ENCODE results near the gene C1orf167. TPM values are rescaled to one million over a fixed set of nuclear protein-coding genes. Genes with fewer than 3 reads are reported as not detected.
A peak's percentile ranks its signal among the peaks of the same experiment; 100 is the strongest.

The C1orf167 gene
- total RNA-seq, 1 experiment from 2014 or later, result not detected

- Histone ChIP-seq H3K9me3 (ENCODE audit: low read length) (no peaks in the 10 kb centered on the region), H3K36me3 (ENCODE audit: insufficient read depth, low read length) (no peaks in the 10 kb centered on the region), H3K27me3 (ENCODE audit: low read length) (no peaks in the 10 kb centered on the region), H4K20me1 (ENCODE audit: insufficient read depth, low read depth, low read length) (no peaks in the 10 kb centered on the region), H3K79me2 (ENCODE audit: low read length) (no peaks in the 10 kb centered on the region), H3K4me2 (ENCODE audit: low read depth, low read length, poor library complexity, severe bottlenecking) (no peak overlapping the region), H3K27ac (ENCODE audit: low read length) (no peak overlapping the region), H3K4me1 (ENCODE audit: low read length) (peaks cover 21% of the 10 kb centered on the region), H2AFZ (ENCODE audit: low read length) (no peak overlapping the region), H3K9me2 (replicated peaks; ENCODE audit: insufficient read depth, low read length) (no peaks in the 10 kb centered on the region), H3K4me3 (ENCODE audit: low read length) (no peak overlapping the region), H3K9ac (ENCODE audit: low read length) (no peak overlapping the region)
- no peak for DNase-seq
Observed at GRCh38 chr1:11731691-11732283, 30.2 kb upstream of the C1orf167 start.

- Histone ChIP-seq H3K27me3 (ENCODE audit: low read length) (no peaks in the 10 kb centered on the region), H4K20me1 (ENCODE audit: insufficient read depth, low read depth, low read length) (no peaks in the 10 kb centered on the region), H2AFZ (ENCODE audit: low read length) (no peak overlapping the region), H3K79me2 (ENCODE audit: low read length) (no peaks in the 10 kb centered on the region), H3K36me3 (ENCODE audit: insufficient read depth, low read length) (no peaks in the 10 kb centered on the region), H3K27ac (ENCODE audit: low read length) (no peak overlapping the region), H3K4me1 (ENCODE audit: low read length) (peaks cover 33% of the 10 kb centered on the region), H3K9me2 (replicated peaks; ENCODE audit: insufficient read depth, low read length) (no peaks in the 10 kb centered on the region), H3K9me3 (ENCODE audit: low read length) (no peaks in the 10 kb centered on the region), H3K9ac (ENCODE audit: low read length) (no peak overlapping the region), H3K4me2 (ENCODE audit: low read depth, low read length, poor library complexity, severe bottlenecking) (no peak overlapping the region), H3K4me3 (ENCODE audit: low read length) (no peak overlapping the region)
- DNase-seq, result no peak
Observed at GRCh38 chr1:11733306-11733705, 28.7 kb upstream of the C1orf167 start.

DNA sequence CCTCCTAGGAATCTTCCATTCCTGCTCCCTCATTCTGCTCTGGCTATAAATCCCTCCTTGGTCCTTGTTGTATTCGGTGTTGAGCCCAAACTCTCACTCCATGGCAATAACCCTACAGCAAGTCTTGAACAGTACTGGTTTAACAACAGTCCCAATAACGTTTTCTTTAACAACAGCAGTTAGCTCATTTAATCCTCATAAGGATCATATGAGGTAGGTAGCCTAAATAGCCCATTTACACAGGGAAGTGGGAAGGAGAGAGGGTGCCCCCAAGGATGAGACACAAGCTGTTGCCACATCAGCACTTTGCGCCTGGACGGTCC lies 26.5 kb upstream of the C1orf167 start:
- H3K27me3 ChIP-seq (ENCODE audit: low read length), result no peaks in the 10 kb centered on the region
- peak overlapping the region; percentile 33; the same call in 1 of the 2 replicates for H3K9ac ChIP-seq (ENCODE audit: low read length)
- DNase-seq, result no peak
- H3K4me3 ChIP-seq (ENCODE audit: low read length), result peak overlapping the region; percentile 92; the same call in 1 of the 2 replicates
- 0 out of 2 replicates have a peak, but pooled peaks cover 3% of the 10 kb centered on the region for H4K20me1 ChIP-seq (ENCODE audit: insufficient read depth, low read depth, low read length)
- no peaks in the 10 kb centered on the region for H3K9me3 ChIP-seq (ENCODE audit: low read length)
- no peak overlapping the region for H2AFZ ChIP-seq (ENCODE audit: low read length)
- peaks cover 26% of the 10 kb centered on the region for H3K4me1 ChIP-seq (ENCODE audit: low read length)
- peak overlapping the region; percentile 98 for H3K4me2 ChIP-seq (ENCODE audit: low read depth, low read length, poor library complexity, severe bottlenecking)
- H3K79me2 ChIP-seq (ENCODE audit: low read length), result no peaks in the 10 kb centered on the region
- H3K36me3 ChIP-seq (ENCODE audit: insufficient read depth, low read length), result no peaks in the 10 kb centered on the region
- no peaks in the 10 kb centered on the region for H3K9me2 ChIP-seq (replicated peaks; ENCODE audit: insufficient read depth, low read length)
- H3K27ac ChIP-seq (ENCODE audit: low read length), result no peak overlapping the region

DNA sequence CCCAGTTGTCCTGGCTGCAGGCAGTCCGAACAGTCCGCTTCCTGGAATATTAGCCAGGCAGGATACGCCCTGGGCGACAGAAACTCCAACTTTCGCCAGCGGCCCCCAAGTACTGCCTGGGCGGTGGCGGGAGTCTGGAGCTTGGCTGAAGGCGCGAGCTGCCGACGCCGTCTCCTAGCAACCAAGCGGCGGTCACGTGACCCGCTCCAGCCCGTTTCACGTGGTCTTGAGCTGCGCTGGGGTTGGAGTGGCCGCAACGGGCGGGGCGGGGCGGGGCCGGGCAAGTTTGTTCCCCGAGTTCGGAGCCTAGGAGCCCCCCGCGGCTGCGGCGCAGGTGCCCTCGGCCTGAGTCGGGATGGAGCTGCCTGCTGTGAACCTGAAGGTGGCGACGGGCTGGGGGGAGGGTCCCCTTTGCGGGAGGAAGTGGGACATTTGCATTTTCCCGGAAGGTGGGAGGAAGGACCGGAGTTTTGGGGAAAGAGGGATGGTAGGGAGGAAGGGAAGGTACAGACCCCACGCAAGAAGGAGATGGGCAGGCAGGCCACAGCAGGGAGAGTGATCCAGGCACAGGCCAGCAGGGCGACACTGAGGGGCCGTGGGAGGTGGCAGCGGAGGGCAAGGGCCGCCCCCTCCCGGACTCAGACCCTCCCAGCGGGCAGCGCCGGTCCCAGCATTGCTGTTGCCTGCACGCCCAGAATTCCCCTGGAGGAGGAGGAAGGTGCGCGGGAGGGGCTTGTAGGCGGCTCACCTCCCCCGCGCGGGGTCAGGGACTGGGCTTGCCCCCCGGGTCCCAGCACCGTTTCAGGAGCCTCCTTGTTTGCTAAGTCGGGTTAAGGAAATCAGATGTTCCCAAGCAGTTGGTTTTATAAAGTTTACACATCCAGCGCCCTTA lies 25.9 kb upstream of the C1orf167 start, which contains the start of gene AGTRAP:
Gene AGTRAP (plus strand): TSS at position 283 of the 892 bp plus-strand sequence. CDS start 73 bp downstream, at position 356.
- Histone ChIP-seq H2AFZ (ENCODE audit: low read length) (peak within 1 kb of the TSS; percentile 99), H3K27ac (ENCODE audit: low read length) (peak within 1 kb of the TSS; percentile 39), H3K4me3 (ENCODE audit: low read length) (peak within 1 kb of the TSS; percentile 92), H3K9me2 (replicated peaks; ENCODE audit: insufficient read depth, low read length) (no peaks in the 10 kb centered on the region), H4K20me1 (ENCODE audit: insufficient read depth, low read depth, low read length) (peaks cover 4% of the 10 kb centered on the region; the same call in 1 of the 2 replicates), H3K4me1 (ENCODE audit: low read length) (peaks cover 24% of the 10 kb centered on the region), H3K27me3 (ENCODE audit: low read length) (no peaks in the 10 kb centered on the region), H3K36me3 (ENCODE audit: insufficient read depth, low read length) (no peaks in the 10 kb centered on the region), H3K9ac (ENCODE audit: low read length) (peak within 1 kb of the TSS; percentile 90), H3K4me2 (ENCODE audit: low read depth, low read length, poor library complexity, severe bottlenecking) (peak within 1 kb of the TSS; percentile 98), H3K79me2 (ENCODE audit: low read length) (no peaks in the 10 kb centered on the region), H3K9me3 (ENCODE audit: low read length) (no peaks in the 10 kb centered on the region)
- peak; percentile 95 for DNase-seq

- DNase-seq, result peak; percentile 73
- H3K9me3 ChIP-seq (ENCODE audit: low read length), result no peaks in the 10 kb centered on the region
- no peaks in the 10 kb centered on the region for H3K79me2 ChIP-seq (ENCODE audit: low read length)
- H3K9ac ChIP-seq (ENCODE audit: low read length), result peak overlapping the region; percentile 90
- H3K9me2 ChIP-seq (replicated peaks; ENCODE audit: insufficient read depth, low read length), result no peaks in the 10 kb centered on the region
- peak overlapping the region; percentile 98 for H3K4me2 ChIP-seq (ENCODE audit: low read depth, low read length, poor library complexity, severe bottlenecking)
- peaks cover 9% of the 10 kb centered on the region; the same call in 1 of the 2 replicates for H4K20me1 ChIP-seq (ENCODE audit: insufficient read depth, low read depth, low read length)
- H3K36me3 ChIP-seq (ENCODE audit: insufficient read depth, low read length), result no peaks in the 10 kb centered on the region
- H3K4me1 ChIP-seq (ENCODE audit: low read length), result peaks cover 24% of the 10 kb centered on the region
- H2AFZ ChIP-seq (ENCODE audit: low read length), result peak overlapping the region; percentile 99
- no peaks in the 10 kb centered on the region for H3K27me3 ChIP-seq (ENCODE audit: low read length)
- H3K4me3 ChIP-seq (ENCODE audit: low read length), result peak overlapping the region; percentile 92
- peak overlapping the region; percentile 39 for H3K27ac ChIP-seq (ENCODE audit: low read length)
Observed at GRCh38 chr1:11736746-11737639, 25.0 kb upstream of the C1orf167 start.

GRCh38 chr1:11738096-11738495 lies 23.9 kb upstream of the C1orf167 start:
- Histone ChIP-seq H3K4me2 (ENCODE audit: low read depth, low read length, poor library complexity, severe bottlenecking) (no peak overlapping the region), H3K9me3 (ENCODE audit: low read length) (no peaks in the 10 kb centered on the region), H3K27ac (ENCODE audit: low read length) (no peak overlapping the region), H3K9me2 (replicated peaks; ENCODE audit: insufficient read depth, low read length) (no peaks in the 10 kb centered on the region), H3K9ac (ENCODE audit: low read length) (peak overlapping the region; percentile 90; the same call in 1 of the 2 replicates), H3K36me3 (ENCODE audit: insufficient read depth, low read length) (no peaks in the 10 kb centered on the region), H2AFZ (ENCODE audit: low read length) (no peak overlapping the region), H3K4me1 (ENCODE audit: low read length) (peaks cover 24% of the 10 kb centered on the region), H3K79me2 (ENCODE audit: low read length) (no peaks in the 10 kb centered on the region), H4K20me1 (ENCODE audit: insufficient read depth, low read depth, low read length) (peaks cover 9% of the 10 kb centered on the region; the same call in 1 of the 2 replicates), H3K27me3 (ENCODE audit: low read length) (no peaks in the 10 kb centered on the region), H3K4me3 (ENCODE audit: low read length) (no peak overlapping the region)
- DNase-seq, result no peak

- no peak for DNase-seq
- Histone ChIP-seq H3K9me2 (replicated peaks; ENCODE audit: insufficient read depth, low read length) (no peaks in the 10 kb centered on the region), H3K4me3 (ENCODE audit: low read length) (no peak overlapping the region), H3K79me2 (ENCODE audit: low read length) (no peaks in the 10 kb centered on the region), H4K20me1 (ENCODE audit: insufficient read depth, low read depth, low read length) (peaks cover 9% of the 10 kb centered on the region; the same call in 1 of the 2 replicates), H3K27ac (ENCODE audit: low read length) (no peak overlapping the region), H3K9ac (ENCODE audit: low read length) (no peak overlapping the region), H3K36me3 (ENCODE audit: insufficient read depth, low read length) (no peaks in the 10 kb centered on the region), H3K9me3 (ENCODE audit: low read length) (no peaks in the 10 kb centered on the region), H3K4me1 (ENCODE audit: low read length) (peaks cover 24% of the 10 kb centered on the region), H2AFZ (ENCODE audit: low read length) (no peak overlapping the region), H3K27me3 (ENCODE audit: low read length) (no peaks in the 10 kb centered on the region), H3K4me2 (ENCODE audit: low read depth, low read length, poor library complexity, severe bottlenecking) (no peak overlapping the region)
Observed at GRCh38 chr1:11738783-11739182, 23.2 kb upstream of the C1orf167 start.
